Liver (tissue), 3 donors: ENCODE results near the gene ABHD14A.

Experiments used
- CTCF ChIP-seq: fragments of 150-350 bp; IDR thresholded peaks from 2 replicates; pipeline ENCODE4 v1.5.1; 2017; ENCODE audit warnings: improper control_type of control experiment, low read depth, low read length; ENCODE audit not compliant: missing input control
- EGR1 ChIP-seq, 2 donors: IDR thresholded peaks; 2 replicates each; pipeline ENCODE4 v1.6.1; 2016 to 2018; ENCODE audit warnings: antibody characterized with exemption in 2 of 2, low read depth in 2 of 2
- GABPA ChIP-seq, 2 donors: IDR thresholded peaks in 1 of 2; conservative IDR thresholded peaks in 1 of 2; 2 replicates each; pipeline ENCODE4 v1.6.1; 2016; ENCODE audit warnings: antibody characterized with exemption in 2 of 2, mild to moderate bottlenecking in 1 of 2, moderate library complexity in 1 of 2
- JUND ChIP-seq, 2 donors: IDR thresholded peaks; 2 replicates each; pipeline ENCODE4 v1.6.1; 2016; ENCODE audit warnings: antibody characterized with exemption in 2 of 2
- MAX ChIP-seq: IDR thresholded peaks from 2 replicates; pipeline ENCODE4 v1.6.1; 2016; ENCODE audit warnings: antibody characterized with exemption
- RAD21 ChIP-seq, 2 donors: IDR thresholded peaks; 2 replicates each; pipeline ENCODE4 v1.6.1; 2016; ENCODE audit warnings: antibody characterized with exemption in 2 of 2, mild to moderate bottlenecking in 2 of 2
- REST ChIP-seq: IDR thresholded peaks from 2 replicates; pipeline ENCODE4 v1.6.1; 2016; ENCODE audit warnings: antibody characterized with exemption, mild to moderate bottlenecking
- SP1 ChIP-seq: IDR thresholded peaks from 2 replicates; pipeline ENCODE4 v1.6.1; 2018; ENCODE audit warnings: antibody characterized with exemption, mild to moderate bottlenecking
- TAF1 ChIP-seq: conservative IDR thresholded peaks from 2 replicates; pipeline ENCODE4 v1.6.1; 2016; ENCODE audit warnings: antibody characterized with exemption, mild to moderate bottlenecking
- YY1 ChIP-seq: IDR thresholded peaks from 2 replicates; pipeline ENCODE4 v1.6.1; 2016; ENCODE audit warnings: antibody characterized with exemption, mild to moderate bottlenecking
- ZBTB33 ChIP-seq: IDR thresholded peaks from 2 replicates; pipeline ENCODE4 v1.6.1; 2016; ENCODE audit warnings: antibody characterized with exemption
- donor health status: healthy.
- donor health status: healthy.

- TF ChIP-seq CTCF = peak; percentile 5
- TF ChIP-seq REST = no peak
- TF ChIP-seq TAF1 = no peak
- TF ChIP-seq MAX = no peak
- no peak for TF ChIP-seq ZBTB33
- no peak for TF ChIP-seq RAD21 (IDR thresholded peaks at IDR 0.05)
- no peak for TF ChIP-seq YY1
- TF ChIP-seq JUND (IDR thresholded peaks at IDR 0.05) = no peak
- TF ChIP-seq EGR1 (IDR thresholded peaks at IDR 0.05; ENCODE audit: low read depth in 2 of 2) = no peak
- no peak for TF ChIP-seq GABPA (IDR thresholded peaks at IDR 0.05 in 1 of 2, conservative IDR thresholded peaks at IDR 0.05 in 1 of 2)
- no peak for TF ChIP-seq SP1
These were observed 4.1 kb upstream of the ABHD14A start for GRCh38 chr3:51970606-51971300.
